HCT116 (cell line): Measurements from ENCODE around the gene KIAA0825. TPM values are rescaled to one million over a fixed set of nuclear protein-coding genes. Genes with fewer than 3 reads are reported as not detected.

Source experiments
- ATAC-seq: fragments of 200-7000 bp; cut with Tn5 transposase; 2 replicates; pipeline ENCODE4 v1.9.1; 2020; ENCODE audit warnings: mild to moderate bottlenecking, moderate library complexity
- BruUV-seq: library from RNA; stranded (reverse); fragments of 400-500 nt; replicated peaks from 2 replicates; lab custom pipeline; 2021; lab: Mats Ljungman, UMichigan
- CTCF ChIA-PET: fragments of 300-600 bp; sonication (Branson Sonifier 250); formaldehyde crosslinking; loops from one replicate; lab custom pipeline; 2021; ENCODE audit warnings: antibody characterized with exemption; lab: Charles Lee
- POLR2A ChIA-PET: fragments of 300-600, 350-600 bp; sonication (Branson Sonifier 250); formaldehyde crosslinking; loops from one replicate; lab custom pipeline; 2021; ENCODE audit warnings: antibody characterized with exemption; lab: Charles Lee
- RAD21 ChIA-PET, 2 experiments: fragments of 300-600 bp; sonication (Branson Sonifier 250); formaldehyde crosslinking; loops; one replicate each; lab custom pipeline; 2023; ENCODE audit warnings: low total read pairs in 2 of 2; ENCODE audit not compliant: uncharacterized antibody in 2 of 2, unreplicated experiment in 2 of 2, low non-redundant PET in 1 of 2; lab: Charles Lee
- DNase-seq: peaks from one replicate; pipeline ENCODE4 v3.0.0-alpha.2; 2010; ENCODE audit warnings: low read depth, low spot score
- H2AFZ ChIP-seq: fragments of 200-600 bp; shearing (Covaris generic), sonication (generic); 2 replicates; pipeline ENCODE4 v1.6.1; 2017; ENCODE audit warnings: low read depth, mixed run types, mixed read lengths, antibody characterized with exemption, low read length; ENCODE audit not compliant: poor library complexity, severe bottlenecking
- H3K27ac ChIP-seq: 2 replicates; pipeline ENCODE4 v1.5.1; 2012; ENCODE audit warnings: low read depth, low read length
- H3K27me3 ChIP-seq: fragments of 200-600 bp; sonication (generic); 2 replicates; pipeline ENCODE4 v1.6.1; 2016; ENCODE audit warnings: mixed run types, low read length, mixed read lengths; ENCODE audit not compliant: insufficient read depth
- H3K36me3 ChIP-seq, 2 experiments: fragments of 200-500 bp in 1 of 2; fragments of 200-600 bp in 1 of 2; sonication (Bioruptor generic) in 1 of 2; sonication (generic) in 1 of 2; 2 replicates each; pipeline versions ENCODE4 v1.5.1 to v1.6.1; 2014 to 2016; ENCODE audit warnings: low read length in 2 of 2, inconsistent platforms in 1 of 2, mixed read lengths in 1 of 2, mixed run types in 1 of 2; ENCODE audit not compliant: insufficient read depth in 2 of 2, control insufficient read depth in 1 of 2
- H3K4me1 ChIP-seq, 2 experiments: fragments of 200-600 bp in 1 of 2; sonication (generic) in 1 of 2; 2 replicates each; pipeline versions ENCODE4 v1.5.1 to v1.6.1; 2012 to 2017; ENCODE audit warnings: low read length in 2 of 2, inconsistent platforms in 1 of 2, mild to moderate bottlenecking in 1 of 2, mixed read lengths in 1 of 2, mixed run types in 1 of 2, moderate library complexity in 1 of 2; ENCODE audit not compliant: insufficient read depth in 2 of 2, control insufficient read depth in 1 of 2
- H3K4me2 ChIP-seq: fragments of 200-600 bp; sonication (generic); 2 replicates; pipeline ENCODE4 v1.6.1; 2017; ENCODE audit warnings: mixed run types, low read length, mixed read lengths
- H3K4me3 ChIP-seq, 2 experiments: fragments of 200-600 bp in 1 of 2; sonication (generic) in 1 of 2; replicated peaks in 1 of 2; 2 replicates each; pipeline ENCODE4 v1.5.1; 2011 to 2016; ENCODE audit warnings: low read length in 2 of 2, control low read depth in 1 of 2, low read depth in 1 of 2, mild to moderate bottlenecking in 1 of 2, mixed read lengths in 1 of 2, mixed run types in 1 of 2
- H3K79me2 ChIP-seq: fragments of 200-600 bp; sonication (generic); 2 replicates; pipeline ENCODE4 v1.6.1; 2017; ENCODE audit warnings: mild to moderate bottlenecking, mixed run types, low read length, moderate library complexity, mixed read lengths; ENCODE audit not compliant: insufficient read depth
- H3K9ac ChIP-seq: fragments of 200-600 bp; sonication (generic); 2 replicates; pipeline ENCODE4 v1.6.1; 2016; ENCODE audit warnings: low read length, mixed read lengths
- H3K9me2 ChIP-seq: fragments of 200-600 bp; sonication (generic), shearing (Covaris generic); 2 replicates; pipeline ENCODE4 v1.6.1; 2017; ENCODE audit warnings: mixed run types, mild to moderate bottlenecking, moderate library complexity; ENCODE audit not compliant: insufficient read depth
- H3K9me3 ChIP-seq, 2 experiments: fragments of 200-500 bp in 1 of 2; fragments of 200-600 bp in 1 of 2; sonication (Bioruptor generic) in 1 of 2; sonication (generic) in 1 of 2; 2 replicates each; pipeline ENCODE4 v1.6.1; 2014 to 2017; ENCODE audit warnings: low read length in 2 of 2, mixed read lengths in 2 of 2, inconsistent platforms in 1 of 2, low read depth in 1 of 2, mild to moderate bottlenecking in 1 of 2, mixed run types in 1 of 2, moderate library complexity in 1 of 2; ENCODE audit not compliant: control insufficient read depth in 1 of 2, insufficient read depth in 1 of 2
- H4K20me1 ChIP-seq: fragments of 200-600 bp; sonication (generic), shearing (Covaris generic); 2 replicates; pipeline ENCODE4 v1.6.1; 2017; ENCODE audit warnings: mixed run types, mild to moderate bottlenecking, moderate library complexity; ENCODE audit not compliant: insufficient read depth
- ATF3 ChIP-seq: IDR thresholded peaks from 2 replicates; pipeline ENCODE4 v1.6.1; 2012
- CBX3 ChIP-seq: IDR thresholded peaks from 2 replicates; pipeline ENCODE4 v1.6.1; 2012; ENCODE audit warnings: low read depth
- EGR1 ChIP-seq: IDR thresholded peaks from 2 replicates; pipeline ENCODE4 v1.6.1; 2012; ENCODE audit warnings: low read depth
- ELF1 ChIP-seq: IDR thresholded peaks from 2 replicates; pipeline ENCODE4 v1.6.1; 2012; ENCODE audit warnings: low read depth, borderline replicate concordance
- EZH2phosphoT487 ChIP-seq: fragments of 200-600 bp; IDR thresholded peaks from 2 replicates; pipeline ENCODE4 v1.6.1; 2018; ENCODE audit warnings: antibody characterized with exemption, borderline replicate concordance
- FOSL1 ChIP-seq: IDR thresholded peaks from 2 replicates; pipeline ENCODE4 v1.6.1; 2012; ENCODE audit warnings: low read depth
- JUND ChIP-seq: IDR thresholded peaks from 2 replicates; pipeline ENCODE4 v1.6.1; 2012
- POLR2A ChIP-seq: IDR thresholded peaks from 2 replicates; pipeline ENCODE4 v1.7.0; 2011; ENCODE audit warnings: borderline replicate concordance; ENCODE audit not compliant: insufficient read depth, insufficient read length; ENCODE audit errors: extremely low read depth
- POLR2AphosphoS5 ChIP-seq: IDR thresholded peaks from 2 replicates; pipeline ENCODE4 v1.6.1; 2011; ENCODE audit warnings: mild to moderate bottlenecking, low read depth, low read length, moderate library complexity
- REST ChIP-seq: IDR thresholded peaks from 2 replicates; pipeline ENCODE4 v1.6.1; 2012; ENCODE audit warnings: low read depth
- SIN3A ChIP-seq: IDR thresholded peaks from 2 replicates; pipeline ENCODE4 v1.6.1; 2012; ENCODE audit warnings: low read depth
- SP1 ChIP-seq: IDR thresholded peaks from 2 replicates; pipeline ENCODE4 v1.6.1; 2012; ENCODE audit warnings: low read depth
- TCF7L2 ChIP-seq: IDR thresholded peaks from 2 replicates; pipeline ENCODE4 v1.7.0; 2011; ENCODE audit warnings: borderline replicate concordance, inconsistent platforms; ENCODE audit not compliant: insufficient read depth, insufficient read length; ENCODE audit errors: extremely low read depth
- ZBTB33 ChIP-seq: IDR thresholded peaks from 2 replicates; pipeline ENCODE4 v1.6.1; 2011; ENCODE audit warnings: mild to moderate bottlenecking, low read length, moderate library complexity; ENCODE audit not compliant: insufficient replicate concordance; ENCODE audit errors: extremely low read depth
- ZNF274 ChIP-seq: fragments of 200-500 bp; sonication (Bioruptor generic); IDR thresholded peaks from 2 replicates; pipeline ENCODE4 v1.6.1; 2014; ENCODE audit warnings: mild to moderate bottlenecking, low read depth, low read length, inconsistent platforms
- intact Hi-C: fragments of 100-400 bp; cut with micrococcal nuclease; formaldehyde crosslinking; loops from 2 replicates; pipeline ENCODE4 v1.10.0; 2022
- total RNA-seq: library from RNA; stranded (reverse); gene quantifications from one replicate; pipeline ENCODE4 v1.2.1, GENCODE V29; 2021; ENCODE audit not compliant: unreplicated experiment

KIAA0825 gene
- total RNA-seq, 1 experiment from 2014 or later: 1.4 TPM

GRCh38 chr5:94374336-94374735 is 244.1 kb downstream of the KIAA0825 start:
- no peak for DNase-seq
- Histone ChIP-seq H3K36me3 (no peaks in the 10 kb centered on the region), H3K4me1 (no peaks in the 10 kb centered on the region), H3K9me3 (no peaks in the 10 kb centered on the region), H3K27ac (no peak overlapping the region), H3K27me3 (no peaks in the 10 kb centered on the region), H3K9me2 (no peaks in the 10 kb centered on the region), H3K4me2 (no peak overlapping the region), H3K79me2 (no peaks in the 10 kb centered on the region), H3K9ac (no peak overlapping the region), H3K4me3 (no peak overlapping the region), H2AFZ (no peak overlapping the region), H4K20me1 (no peaks in the 10 kb centered on the region)
- ATAC-seq: no peak
- no TSS peak for BruUV-seq
- no peak for TF ChIP-seq EGR1
- no peak for TF ChIP-seq ZNF274
- TF ChIP-seq TCF7L2: no peak
- no peak for TF ChIP-seq SIN3A
- TF ChIP-seq JUND: no peak
- no peak for TF ChIP-seq EZH2phosphoT487
- no peak for TF ChIP-seq FOSL1
- no peak for TF ChIP-seq POLR2A
- no peak for TF ChIP-seq ATF3
- no peak for TF ChIP-seq CBX3
- no peak for TF ChIP-seq ZBTB33
- TF ChIP-seq REST: no peak
- TF ChIP-seq ELF1: no peak
- no peak for TF ChIP-seq SP1
- no peak for TF ChIP-seq POLR2AphosphoS5
- ChIA-PET POLR2A (no interaction called here), RAD21 (no interaction called here), CTCF (no interaction called here)
- intact Hi-C loops: no loop called here
